ENCODE measurements around the gene PLB1.

The PLB1 gene

DNA sequence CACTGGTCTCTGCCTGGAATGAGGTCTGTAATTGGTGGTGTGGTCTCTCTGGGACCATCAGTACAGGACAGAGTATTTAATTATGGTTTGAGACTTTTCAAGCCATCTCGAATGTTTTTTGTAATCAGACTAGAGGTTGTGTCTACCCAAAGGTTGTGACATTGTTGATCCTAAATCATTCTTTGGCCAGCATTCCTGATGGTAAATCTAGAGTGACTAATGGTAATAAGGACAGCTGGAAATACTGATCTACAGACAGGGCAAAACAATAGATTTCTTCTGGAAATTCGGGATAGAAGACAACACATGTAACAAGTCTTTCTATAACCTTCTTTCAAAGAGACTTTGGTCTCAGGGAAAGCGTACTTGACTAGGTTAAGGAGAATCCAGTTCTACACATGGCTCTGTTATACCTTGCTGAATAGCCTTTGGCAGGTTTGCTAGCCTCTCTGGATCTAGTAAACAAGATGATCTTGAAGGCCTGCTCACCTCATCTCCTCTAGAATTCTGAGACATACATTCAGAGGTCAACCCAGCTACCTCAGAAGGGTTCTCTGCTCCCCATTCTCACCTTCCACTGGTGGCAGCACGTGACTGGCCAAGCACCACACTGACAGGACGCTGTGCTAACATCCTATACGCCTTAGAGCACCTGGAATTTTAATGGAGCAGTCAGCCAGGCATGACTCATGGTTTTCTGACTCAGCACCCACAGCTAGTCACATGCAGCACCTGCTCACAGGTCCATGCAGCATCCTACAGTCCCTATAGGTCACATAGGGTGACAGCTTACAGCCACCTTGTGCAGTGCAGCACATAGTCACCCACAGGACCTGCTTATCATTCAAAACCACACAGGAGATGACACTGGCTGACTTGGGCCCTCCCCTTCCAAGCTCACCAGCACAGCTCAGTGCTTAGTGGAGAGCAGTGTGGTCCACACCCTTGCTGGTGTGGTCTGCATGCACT, 12.2 kb downstream of the PLB1 start:
- no peak for DNase-seq

DNA sequence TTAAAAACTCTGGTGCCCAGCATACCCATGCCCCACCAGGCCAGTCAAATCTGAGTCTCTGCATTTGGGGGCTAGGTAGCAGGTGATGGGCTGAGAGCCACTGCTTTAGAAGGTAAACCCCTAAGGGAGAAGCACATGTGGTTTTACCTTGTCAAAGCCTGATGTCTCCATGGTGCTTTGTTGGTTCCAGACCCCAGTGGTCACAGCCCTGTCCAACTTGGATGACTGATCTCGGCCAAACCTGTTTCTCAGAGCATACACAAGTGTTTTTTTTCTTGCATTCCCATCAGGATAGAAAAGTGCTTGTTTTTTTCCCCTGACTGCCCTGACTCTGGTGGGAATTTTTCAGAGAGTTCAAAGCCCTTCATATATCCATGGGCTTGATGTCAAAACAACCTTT, 13.5 kb downstream of the PLB1 start:
- no peak for DNase-seq

DNA sequence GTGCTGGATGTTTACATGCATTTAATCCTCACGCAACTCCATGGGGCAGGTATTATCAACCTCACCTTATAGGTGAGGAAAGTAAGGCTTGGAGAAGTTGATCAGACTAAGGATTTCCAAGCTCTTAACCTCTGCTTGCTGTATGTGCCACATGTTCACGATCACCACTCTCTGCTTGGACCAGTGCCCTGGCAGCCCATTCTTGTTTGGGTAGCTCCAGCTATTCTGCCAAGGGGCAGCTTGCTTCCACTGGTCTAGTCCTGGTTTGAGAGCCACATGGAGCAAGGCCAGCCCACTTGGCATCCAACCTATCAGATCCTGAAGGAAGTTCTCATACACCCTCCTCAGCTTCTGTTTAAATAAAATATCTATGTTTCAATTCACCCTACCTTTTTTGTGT, 14.3 kb downstream of the PLB1 start:
- DNase-seq = no peak

- DNase-seq = no peak
These were observed 16.2 kb downstream of the PLB1 start for GRCh38 chr2:28511871-28512606.

DNA sequence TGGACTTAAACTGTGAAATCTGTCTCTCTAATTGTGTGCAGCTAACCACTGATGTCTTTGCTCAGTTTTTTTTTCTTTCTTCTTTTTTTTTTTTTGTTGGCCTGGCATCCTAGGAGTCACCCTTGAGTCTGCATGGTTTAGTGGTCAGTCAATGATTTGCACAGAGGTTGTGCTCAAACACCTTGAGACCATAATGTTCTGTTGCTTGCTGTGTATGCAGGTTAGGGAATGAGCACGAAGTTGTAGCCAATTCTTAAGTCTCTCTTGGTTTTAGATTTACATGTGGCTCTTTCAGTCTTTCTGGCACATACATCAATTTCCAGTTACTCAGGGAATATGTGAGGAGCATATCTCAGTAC, 16.7 kb downstream of the PLB1 start:
- DNase-seq = no peak

- no peak for DNase-seq
These were observed 17.2 kb downstream of the PLB1 start for GRCh38 chr2:28513097-28513496.

DNA sequence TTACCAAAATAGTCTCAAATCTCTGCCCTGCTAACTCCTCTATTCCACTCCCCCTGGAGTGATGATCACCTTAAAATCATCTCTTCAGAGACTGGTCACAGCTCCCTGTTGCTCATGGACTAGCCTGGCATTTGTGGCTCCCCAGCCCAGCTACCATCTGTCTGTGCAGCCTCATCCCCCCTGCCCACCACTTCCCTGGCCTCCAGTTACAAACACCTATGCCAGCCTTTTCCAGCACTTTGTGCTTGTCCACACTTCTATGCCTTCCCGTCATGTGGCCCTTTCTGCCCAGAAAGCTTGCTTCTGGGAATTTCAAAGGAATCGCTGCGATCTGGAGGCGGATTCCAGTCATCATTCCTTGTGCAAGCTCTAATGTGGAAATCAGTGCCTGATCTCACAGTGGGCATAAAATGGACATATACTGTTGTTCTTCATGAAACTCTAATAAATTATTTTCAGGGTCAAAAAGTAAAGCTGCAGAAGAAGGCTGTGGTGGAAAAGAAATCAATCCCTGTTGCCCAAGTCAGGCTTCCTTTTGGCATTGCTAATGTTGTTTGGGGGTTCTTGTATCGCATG, 19.4 kb downstream of the PLB1 start:
- DNase-seq = no peak

GRCh38 chr2:28516430-28516829, 20.6 kb downstream of the PLB1 start:
- DNase-seq = no peak

DNA sequence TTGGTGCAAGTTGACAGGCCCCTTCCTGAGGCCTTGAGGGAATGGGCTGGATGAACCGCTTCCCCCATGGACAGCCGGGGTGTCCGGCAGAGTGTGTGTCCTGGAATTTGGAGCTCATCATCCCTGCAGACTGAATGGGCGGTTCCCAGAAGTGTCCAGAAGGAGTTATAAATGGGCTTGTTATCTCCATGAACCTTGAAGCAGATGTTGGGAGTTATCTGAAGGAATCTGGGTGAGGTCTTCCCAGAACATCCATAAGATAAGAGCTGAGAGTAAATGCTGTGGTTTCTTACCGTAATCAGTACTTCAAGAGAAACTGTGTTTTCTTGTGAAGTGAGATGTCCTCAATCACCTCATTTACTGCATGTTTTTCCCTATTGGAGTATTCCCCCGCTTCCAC, 21.1 kb downstream of the PLB1 start:
- DNase-seq = no peak

DNA sequence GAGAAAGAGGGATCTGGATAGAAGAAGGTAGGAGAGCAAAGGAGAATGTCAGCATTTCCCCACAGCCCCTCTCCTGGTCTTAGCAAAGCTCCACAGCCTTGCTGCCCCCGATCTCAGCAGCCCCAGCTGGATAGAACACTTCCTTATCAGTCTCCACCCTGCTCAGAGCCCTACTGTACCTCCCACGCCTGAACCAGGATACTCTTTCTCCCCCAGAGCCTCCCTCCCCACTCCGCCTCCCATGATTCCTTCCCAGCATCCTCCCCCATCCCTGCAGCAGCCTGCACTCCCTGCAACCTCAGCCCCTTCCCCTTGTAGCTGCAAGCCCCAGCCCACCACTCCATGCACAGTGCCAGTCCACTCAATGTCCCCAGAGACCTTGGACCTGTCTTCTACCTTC, 25.8 kb downstream of the PLB1 start:
- no peak for DNase-seq

DNA sequence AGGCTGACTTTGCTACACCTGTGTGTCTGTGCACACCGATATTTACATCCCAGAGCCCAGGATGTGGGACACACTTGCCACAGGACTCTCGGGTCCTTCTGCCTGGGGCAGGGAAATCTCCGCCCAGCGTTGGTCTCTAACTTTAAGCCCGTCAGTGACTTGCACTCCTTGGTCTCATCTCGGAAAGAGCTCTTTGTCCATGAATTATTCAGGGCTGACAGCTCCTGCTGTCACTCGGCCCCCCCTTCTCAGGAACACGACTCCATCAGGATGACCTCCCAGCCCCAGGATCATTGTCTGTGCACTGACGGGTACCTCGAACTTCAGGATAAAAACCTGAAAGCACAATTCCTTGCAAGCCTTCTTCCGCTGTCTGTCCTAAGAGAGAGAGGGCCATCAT, 26.6 kb downstream of the PLB1 start:
- DNase-seq = no peak

- DNase-seq = no peak
These were observed 28.0 kb downstream of the PLB1 start for GRCh38 chr2:28523902-28524301.

DNA sequence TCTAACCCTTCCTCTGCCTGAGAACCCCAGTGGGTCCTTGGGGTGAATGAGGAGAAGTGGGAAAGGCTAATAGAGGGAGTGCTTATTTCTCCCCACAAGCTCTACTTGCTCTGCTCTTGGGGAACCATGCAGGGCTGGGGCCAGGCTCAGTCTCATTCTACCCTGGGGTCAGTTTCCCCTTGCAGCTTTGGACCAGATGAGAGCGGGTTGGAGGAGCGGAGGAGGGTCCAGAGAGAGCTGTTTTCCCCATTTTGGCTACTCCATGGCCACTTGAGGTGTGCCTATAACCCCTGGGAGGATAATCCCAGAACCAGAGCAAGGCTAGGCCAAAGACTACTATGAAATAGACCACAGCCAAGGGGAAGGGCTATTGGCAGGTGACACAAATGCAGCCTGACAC, 29.6 kb downstream of the PLB1 start:
- no peak for DNase-seq

DNA sequence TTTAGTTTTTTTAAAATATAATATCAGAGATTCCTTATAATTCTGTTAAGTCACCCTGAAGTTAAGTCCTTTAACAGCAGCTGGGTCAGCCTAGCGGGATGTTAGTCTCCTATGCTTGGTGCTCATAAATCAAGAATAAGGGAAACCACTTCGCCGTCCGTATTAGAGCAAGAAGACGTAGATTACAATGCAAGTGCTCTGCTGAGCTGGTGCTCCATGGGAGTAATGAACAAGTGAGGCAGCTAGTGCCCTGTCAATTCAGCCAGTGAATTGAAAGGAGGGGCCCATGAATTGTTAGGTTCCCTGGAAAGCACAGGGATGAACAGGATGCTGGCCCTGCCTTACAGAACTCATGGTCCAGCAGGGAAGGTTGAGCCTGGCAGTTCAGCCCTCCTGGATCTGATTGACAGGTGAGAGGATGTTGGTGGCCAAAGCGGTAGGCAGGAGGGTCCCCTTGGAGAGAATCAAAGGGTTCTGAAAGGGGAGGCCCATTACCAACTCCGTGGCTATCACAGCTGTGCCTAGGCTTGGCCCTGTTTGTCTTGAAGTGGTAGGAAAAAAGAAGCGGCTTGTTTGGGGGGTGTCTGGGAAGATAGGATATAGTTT, 30.8 kb downstream of the PLB1 start:
- no peak for DNase-seq

GRCh38 chr2:28527196-28527595, 31.3 kb downstream of the PLB1 start:
- DNase-seq = no peak

GRCh38 chr2:28528206-28528605, 32.3 kb downstream of the PLB1 start:
- DNase-seq = no peak

DNA sequence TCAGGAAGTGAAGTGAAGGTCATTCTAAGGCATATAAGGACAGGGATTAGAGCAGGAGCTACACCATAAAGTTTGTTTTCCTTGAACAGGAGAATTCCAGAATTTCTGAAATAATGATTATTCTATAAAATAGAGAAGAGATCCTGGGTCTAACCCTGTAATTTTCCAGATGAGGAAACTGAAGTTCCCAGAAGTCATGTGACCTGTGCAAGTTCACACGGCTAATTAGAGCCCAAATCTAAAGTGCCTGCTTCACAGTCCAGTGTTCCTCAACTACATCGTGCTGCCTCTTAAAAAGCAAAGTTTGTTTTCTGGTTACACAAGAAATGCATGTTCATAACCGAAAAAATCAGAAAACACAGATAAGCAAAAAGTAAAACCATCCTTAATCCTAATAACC, 34.9 kb downstream of the PLB1 start:
- peak; percentile 47 for DNase-seq

DNA sequence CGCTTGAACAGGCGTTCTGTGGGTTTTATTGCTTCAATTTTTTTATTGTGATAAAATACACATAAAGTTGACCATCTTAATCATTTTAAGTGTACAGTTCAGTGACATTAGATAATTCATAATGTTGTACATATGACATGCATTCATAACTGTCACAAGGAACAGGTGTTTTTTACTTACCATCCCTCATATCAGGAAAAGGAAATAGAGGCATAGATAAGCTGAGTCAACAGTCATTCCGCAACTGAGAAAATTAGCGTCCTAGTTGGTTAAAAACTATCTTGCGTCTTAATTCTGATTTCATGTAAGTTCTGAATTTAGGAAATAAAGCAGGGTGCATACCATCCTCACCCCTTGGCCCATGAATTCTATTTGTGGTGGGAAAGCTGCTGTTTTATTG, 36.5 kb downstream of the PLB1 start:
- no peak for DNase-seq

GRCh38 chr2:28533044-28533680, 37.3 kb downstream of the PLB1 start:
- DNase-seq = no peak

DNA sequence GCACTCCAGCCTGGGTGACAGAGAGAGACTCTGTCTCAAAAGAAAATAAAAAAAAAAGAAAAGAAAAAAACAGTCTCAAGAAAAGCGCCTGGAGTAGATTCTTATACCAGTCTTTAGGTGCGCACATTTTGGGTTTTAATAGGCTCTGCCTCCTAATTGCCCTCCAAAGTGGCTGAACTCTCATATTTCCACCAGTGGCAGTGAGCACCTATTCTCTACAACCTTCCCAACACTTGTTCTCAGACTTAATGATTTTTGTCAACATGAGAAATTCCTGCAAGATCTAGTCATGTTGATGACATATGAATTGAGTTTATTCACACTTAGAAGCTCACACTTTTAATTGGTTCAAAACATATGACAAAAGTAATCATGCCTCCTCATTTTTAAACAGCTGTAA, 39.0 kb downstream of the PLB1 start:
- no peak for DNase-seq

DNA sequence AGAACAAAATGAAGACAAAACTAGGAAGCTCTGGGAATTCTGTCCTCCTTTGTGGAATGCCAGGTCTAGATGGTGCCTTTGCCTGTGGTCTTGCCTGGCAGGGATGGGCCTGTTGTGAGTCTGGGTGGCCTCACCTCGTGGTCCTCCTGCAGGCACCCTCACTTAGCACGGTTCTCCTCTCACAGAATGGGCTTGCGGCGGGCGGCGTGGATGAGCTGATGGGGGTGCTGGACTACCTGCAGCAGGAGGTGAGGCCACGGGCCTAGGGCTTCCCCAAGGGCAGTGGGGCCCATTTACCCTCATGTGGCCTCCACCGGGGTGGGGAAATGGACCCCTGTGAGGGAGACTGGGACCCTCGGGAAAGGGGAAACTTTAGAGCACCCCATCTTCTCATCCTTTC, 42.3 kb downstream of the PLB1 start:
- no peak for DNase-seq

DNA sequence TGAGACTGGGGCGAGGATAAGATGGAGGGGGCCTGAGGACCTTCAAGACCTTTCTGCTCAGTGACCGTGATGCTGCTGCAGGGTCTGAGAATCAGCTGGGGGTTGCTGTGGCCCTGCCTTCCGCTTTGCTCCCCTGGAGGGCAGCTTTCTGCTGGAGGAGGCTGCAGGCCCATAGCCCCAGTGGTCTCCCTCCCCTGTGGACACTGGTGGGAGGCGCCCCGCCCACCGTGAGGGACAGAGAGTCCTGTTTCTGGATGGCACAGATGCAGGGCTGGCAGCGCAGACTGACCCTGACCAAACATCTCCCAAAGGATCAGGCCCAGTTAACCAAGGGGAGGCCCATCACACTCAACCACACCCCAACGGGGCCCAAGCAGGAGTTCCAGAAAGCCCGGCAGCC, 42.8 kb downstream of the PLB1 start:
- DNase-seq = no peak

DNA sequence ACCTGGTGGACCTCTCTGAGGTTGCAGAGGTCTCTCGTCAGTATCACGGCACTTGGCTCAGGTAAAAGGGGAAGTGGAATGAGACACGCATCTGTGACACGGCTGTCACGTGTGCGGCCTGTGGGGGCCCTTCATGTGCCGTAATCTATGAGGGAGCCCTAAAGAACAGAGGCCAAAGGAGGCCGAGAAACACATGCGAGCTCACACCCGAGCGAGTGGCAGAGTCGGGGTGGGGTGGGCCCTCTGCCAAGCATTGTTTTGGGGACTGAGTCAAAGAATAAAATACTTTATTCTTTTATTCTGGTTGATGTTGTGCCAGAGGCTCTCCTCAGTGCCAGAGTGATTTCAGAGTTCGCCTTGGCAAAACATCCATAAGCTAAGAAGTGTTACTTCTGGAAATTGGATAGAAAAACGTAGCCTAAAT, 43.3 kb downstream of the PLB1 start:
- DNase-seq = no peak

Measured in inflammatory macrophage treated with lipopolysaccharide for 4 hours (primary cell).